HG03342 (cell line): ENCODE measurements around the gene IRF4.

Experiments used
- ATAC-seq: cut with Tn5 transposase; IDR thresholded peaks from one replicate; pipeline ENCODE4 v1.9.1; 2021; ENCODE audit warnings: mild to moderate bottlenecking, moderate library complexity; ENCODE audit not compliant: unreplicated experiment

The IRF4 gene

GRCh38 chr6:391559-392440 lies at the start of gene IRF4:
IRF4 (plus strand) TSS chr6:391752; CDS start chr6:393153, 1,401 bp downstream.
- peak; percentile 45 for ATAC-seq

DNA sequence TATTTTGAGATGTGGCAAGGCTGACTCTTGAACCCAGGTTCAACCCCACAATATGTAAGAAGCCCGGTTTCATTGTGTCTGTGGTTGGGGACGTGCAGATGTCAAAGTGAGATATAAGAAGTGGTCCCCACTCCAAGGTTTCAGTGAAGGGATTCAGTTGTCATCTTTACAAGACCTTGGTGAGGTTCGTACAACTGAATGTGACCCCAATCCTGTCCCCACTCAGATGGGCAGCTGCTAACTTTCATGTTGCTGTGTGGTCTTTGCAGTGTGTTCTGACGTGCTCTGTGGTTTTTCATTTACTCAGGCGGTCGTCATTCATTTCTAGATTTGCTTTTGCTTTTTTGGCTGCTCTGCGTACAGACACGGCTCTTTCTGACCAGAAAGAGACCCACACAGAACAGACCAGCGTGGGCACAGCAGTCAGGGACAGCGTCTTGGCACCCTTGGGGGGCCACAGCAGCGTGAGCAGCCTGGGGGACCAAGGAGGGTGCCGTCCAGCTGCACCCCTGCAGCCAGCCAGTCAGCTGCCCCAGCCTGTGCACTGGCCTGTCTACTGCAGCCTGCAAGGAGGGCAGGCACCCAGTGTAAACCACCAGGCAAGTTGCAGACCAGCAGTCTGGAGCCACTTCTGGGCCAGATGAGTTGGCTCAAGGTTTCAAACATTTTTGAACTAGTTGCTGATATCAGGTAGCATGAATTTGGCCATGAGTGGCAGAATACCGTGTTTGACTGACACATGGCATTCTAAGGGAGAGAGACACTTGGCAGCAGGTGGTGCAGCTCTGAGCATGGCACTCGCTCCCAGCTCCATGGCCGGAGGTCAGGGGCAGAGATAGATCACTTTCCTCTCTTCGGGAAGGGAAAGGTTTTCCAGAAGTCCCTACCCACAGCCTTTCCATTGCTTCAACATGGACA lies 49.4 kb upstream of the IRF4 start:
- ATAC-seq = peak; percentile 47

- no peak for ATAC-seq
Measured at GRCh38 chr6:342832-343179, 48.7 kb upstream of the IRF4 start.

GRCh38 chr6:343226-343935 lies 48.2 kb upstream of the IRF4 start:
- ATAC-seq = no peak

DNA sequence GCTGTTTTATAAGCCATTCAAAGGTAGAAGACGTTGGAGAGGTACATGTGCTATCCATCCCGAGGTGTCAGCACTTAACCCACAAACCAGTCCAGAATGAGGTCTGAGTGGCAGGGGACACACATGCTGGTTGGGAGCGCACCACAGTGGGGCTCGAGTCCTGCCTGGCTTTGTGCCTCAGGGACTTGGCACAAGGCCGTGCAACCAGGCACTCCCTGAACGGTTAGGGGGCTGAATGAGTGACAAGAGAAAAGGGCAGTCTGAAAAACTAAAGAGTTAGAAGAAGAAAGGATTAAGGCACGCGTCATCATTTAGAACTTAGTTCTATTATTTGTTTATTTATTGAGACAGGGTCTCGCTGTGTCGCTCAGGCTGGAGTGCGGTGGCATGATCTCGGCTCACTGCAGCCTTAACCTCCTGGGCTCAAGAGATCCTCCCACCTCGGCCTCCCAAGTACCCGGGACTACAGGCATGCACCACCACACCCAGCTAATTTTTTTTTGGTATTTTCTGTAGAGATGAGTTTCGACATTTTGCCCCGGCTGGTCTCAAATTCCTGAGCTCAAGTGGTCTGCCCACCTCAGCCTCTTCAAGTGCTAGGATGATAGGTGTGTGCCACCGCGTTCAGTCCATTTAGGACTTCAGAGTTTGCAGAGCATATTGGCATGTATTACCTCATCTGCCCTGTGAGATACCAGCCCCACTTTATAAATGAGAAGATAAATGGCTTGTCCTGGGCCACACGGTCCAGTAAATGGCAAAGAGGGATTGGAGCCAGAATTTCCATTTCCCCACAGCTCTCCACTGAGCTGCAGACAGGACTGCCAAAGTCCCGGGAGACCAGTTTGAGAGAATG lies 47.4 kb upstream of the IRF4 start:
- ATAC-seq = no peak

DNA sequence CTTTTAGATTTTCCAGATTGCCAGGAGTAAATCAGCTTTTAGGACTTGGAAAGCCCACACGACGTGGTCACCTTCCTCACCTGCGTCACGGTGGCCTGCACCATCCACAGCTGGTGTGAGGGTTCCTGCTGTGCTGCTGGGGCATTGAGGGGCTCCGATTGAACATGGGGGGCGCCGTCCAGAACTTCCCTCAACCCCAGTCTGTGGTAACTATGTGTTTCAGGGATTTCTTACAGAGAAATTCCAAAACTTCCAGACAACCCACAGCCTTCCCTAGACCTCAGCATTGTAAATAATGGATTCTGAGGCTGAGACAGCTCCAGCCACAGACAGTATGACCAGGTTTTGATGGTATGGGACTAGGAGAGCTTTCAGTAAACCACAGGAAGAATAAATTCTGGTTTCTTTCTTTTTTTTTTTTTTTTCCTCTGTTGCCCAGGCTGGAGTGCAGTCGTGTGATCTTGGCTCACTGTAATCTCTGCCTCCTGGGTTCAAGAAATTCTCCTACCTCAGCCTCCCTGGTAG lies 46.7 kb upstream of the IRF4 start:
- ATAC-seq = no peak

- ATAC-seq = no peak
Measured at GRCh38 chr6:345747-346385, 45.7 kb upstream of the IRF4 start.

DNA sequence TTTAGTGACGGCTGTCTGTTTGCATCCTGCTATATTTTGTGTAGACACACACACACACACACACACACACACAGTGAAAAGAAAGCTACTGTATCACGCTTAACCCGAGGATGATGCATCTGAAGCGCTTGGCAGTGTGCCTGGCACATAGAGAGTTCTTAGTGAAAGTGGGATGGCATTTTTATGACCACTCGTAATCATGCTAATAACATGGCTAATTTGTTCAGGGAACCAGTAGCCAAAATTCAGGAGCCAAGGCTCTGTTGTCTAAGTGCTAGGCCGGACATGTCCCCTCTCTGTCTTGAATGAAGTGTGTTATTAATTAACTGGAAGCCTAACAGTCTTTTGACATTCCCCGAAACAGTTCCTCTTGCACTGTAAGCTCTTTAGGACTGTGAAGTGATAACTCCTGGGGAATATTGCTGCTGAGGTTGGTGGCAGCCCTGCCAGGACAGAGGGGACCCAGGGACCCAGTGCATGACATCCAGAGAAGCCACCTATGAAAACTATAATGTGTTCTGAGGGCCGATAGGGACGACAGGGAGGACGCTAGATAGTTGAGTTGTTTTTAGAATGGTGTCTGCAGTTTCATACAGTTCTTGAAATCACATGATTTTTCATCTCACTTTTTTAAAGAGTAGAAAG lies 45.0 kb upstream of the IRF4 start:
- ATAC-seq = no peak

DNA sequence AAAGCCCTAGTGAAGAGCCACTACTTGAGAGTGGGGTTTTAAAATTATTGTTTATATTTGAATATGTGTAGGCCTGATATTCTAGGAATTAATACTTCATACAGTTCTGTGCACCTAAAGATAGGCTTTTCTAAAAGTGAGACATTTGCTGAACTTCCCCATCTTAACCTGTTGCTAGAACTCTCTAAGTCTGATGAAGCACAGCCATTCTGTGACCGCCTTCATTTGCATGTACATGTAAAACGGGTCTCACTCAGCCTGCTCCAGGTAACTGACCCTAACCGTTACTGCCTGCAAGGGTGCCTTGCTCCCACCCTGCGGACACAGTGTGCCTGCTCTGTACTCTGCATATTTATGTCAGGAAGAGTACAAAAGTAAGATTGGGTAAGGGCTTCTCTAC lies 44.3 kb upstream of the IRF4 start:
- peak; percentile 87 for ATAC-seq

DNA sequence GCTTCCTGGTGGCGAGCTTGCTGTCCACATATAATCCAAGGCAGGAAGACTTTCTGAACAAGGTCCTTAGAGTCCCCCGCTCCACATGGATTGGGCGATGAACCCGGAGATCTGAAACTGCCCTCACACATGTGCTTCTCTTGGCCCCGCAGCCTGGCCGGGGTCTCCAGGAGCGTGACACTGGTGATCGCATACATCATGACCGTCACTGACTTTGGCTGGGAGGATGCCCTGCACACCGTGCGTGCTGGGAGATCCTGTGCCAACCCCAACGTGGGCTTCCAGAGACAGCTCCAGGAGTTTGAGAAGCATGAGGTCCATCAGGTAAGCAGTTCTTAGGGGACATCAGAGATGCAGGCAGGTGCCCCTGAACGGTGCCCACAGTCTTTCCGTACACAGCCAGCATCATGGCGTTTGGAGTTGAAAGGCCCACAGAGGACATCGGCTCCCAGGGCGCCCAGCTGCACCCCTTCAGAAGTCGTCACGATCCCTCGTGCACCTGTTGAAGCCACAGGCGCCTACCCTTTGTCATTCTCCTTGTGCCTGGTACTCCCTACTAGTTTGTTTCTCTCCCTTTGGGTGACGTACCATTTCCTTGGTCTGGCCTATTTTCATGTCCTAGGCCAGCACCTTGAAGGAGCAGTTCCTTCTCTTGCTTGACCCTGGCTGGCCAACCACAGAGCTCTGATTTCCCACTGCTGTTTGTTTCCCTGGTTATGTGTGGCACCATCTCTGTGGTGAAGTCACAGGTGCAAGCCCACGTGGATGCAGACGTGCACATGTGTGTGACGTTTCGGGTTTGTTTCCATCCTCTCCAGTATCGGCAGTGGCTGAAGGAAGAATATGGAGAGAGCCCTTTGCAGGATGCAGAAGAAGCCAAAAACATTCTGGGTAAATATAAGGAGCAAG lies 43.3 kb upstream of the IRF4 start:
- no peak for ATAC-seq

GRCh38 chr6:348860-349396 lies 42.6 kb upstream of the IRF4 start:
- ATAC-seq = no peak

DNA sequence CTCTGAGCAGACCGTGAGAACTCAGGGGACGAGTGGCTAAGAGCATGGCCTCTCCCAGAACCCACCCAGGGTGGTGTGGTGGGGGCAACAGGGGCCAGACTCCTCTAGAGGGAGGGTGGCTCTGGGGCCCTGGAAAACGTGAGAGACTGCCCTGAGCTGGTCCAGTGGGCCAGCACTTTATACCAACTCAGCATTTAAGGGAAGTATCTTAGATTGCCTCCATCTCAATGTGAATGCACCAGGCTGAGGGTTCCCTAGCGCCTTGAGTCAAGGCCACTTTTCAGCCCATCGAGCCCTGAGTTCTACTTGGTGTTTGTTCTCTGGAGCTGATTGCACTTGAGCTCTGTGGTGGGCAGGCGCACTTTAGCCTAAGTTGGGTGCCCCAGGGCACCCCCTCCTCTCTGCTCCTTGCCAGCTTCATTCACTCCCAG lies 42.0 kb upstream of the IRF4 start:
- ATAC-seq = no peak

GRCh38 chr6:350371-350770 lies 41.2 kb upstream of the IRF4 start:
- ATAC-seq = no peak

- no peak for ATAC-seq
Measured at GRCh38 chr6:351011-351866, 40.3 kb upstream of the IRF4 start.

DNA sequence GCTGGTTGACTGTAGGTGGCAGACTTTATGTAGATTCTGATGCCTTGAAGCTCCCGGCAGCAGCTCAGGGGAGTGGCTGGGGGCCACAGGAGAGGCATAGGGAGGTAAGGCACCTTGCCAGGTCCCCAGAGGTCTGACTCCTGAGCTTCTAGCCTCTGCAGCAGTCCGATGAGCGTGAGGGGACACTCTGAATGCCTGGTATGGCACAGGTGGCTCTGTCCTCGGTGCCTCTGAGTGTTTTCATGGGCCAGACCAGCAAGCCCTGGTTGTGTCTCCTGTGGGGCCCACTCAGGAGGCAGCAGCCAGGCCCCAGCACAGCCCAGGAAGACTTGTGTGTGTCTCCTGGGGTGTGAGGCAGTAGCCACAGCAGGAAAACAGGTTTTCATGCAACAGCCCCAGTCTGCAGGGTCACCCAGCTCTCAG lies 39.7 kb upstream of the IRF4 start:
- ATAC-seq = no peak

DNA sequence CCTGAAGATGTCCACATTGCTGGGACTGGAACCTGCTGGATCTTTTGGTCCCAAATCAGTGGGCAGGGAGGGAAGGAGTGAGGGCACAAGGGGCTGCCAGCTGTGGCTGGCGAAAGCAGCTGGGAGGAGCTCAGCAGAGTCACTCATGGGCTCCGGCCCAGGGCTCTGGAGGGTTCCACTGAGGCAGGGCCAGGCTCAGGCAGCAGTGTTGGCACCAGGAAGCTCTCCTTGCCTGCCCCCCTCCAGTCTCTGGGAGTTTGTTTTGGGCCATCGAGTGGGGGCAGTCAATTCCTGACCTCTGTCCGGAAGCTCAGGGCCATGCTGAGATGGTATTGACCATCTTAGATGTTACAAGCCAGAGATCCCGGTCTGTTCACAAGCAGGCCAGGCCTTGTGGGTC lies 39.1 kb upstream of the IRF4 start:
- no peak for ATAC-seq
